Measurements from ENCODE around the gene NFATC3. TPM values are rescaled to one million over a fixed set of nuclear protein-coding genes. Genes with fewer than 3 reads are reported as not detected.

Gene NFATC3
- 16.3 and 26.9 TPM in 2 replicates for total RNA-seq (2014; rRNA removed; shearing (Covaris generic))

DNA sequence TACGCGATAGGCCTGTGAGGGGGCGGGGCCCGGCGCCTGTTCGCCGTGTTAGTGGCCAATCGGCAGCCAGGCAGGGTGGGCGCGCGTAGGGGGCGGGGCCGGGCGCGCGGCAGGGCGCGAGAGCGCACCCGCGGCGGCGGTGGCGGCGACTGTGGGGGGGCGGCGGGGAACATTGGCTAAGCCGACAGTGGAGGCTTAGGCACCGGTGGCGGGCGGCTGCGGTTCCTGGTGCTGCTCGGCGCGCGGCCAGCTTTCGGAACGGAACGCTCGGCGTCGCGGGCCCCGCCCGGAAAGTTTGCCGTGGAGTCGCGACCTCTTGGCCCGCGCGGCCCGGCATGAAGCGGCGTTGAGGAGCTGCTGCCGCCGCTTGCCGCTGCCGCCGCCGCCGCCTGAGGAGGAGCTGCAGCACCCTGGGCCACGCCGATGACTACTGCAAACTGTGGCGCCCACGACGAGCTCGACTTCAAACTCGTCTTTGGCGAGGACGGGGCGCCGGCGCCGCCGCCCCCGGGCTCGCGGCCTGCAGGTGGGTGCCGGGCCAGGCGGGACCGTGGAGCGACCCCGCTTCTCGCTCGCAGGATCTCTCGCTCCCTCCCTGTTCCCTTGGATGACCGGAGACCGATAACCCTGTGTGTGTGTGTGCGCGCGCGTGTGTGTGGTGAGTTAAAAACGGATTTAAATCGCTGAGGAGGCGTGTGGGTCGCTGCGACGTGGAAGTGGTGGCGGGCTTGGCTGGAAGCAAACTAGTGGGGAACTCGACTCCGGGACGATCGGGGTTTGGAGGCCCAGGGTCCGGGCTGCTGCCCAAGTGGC lies at the start of gene NFATC3:
Gene NFATC3 (plus strand): TSS at position 112 of the 813 bp plus-strand sequence. CDS start 312 bp downstream, at position 424.
- DNase-seq (ENCODE audit: low spot score): no peak

DNA sequence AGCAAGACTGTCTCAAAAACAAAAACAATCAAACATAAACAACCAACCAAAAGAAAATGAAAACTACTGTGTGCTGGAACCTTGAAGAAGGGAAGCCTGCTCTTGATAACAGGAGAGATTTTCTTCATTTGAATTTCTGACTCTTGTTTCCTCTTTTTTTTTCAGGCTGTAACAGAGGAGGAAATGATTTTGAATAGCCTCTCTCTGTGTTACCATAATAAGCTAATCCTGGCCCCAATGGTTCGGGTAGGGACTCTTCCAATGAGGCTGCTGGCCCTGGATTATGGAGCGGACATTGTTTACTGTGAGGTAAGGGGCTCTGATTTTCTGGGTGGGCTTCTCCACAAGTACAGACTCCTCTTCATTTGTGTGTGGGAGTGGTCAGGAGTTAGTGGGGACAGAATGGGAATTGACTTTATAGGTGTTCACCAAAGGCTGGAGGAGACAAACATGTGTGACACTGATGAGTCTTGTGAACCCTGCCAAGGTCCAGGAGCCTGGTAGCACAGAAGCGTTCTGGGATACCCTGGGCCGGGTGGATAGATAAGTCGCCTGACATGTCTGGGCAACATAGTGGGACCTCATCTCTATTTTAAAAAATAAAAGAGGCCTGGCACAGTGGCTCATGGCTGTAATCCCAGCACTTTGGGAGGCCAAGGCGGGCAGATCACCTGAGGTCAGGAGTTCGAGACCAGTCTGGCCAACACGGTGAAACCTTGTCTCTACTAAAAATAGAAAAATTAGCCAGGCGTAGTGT lies 47.2 kb upstream of the NFATC3 start:
- in situ Hi-C loops (cut with HindIII; ENCODE audit: low sequenced_read_pairs): no loop called here
- no peak for DNase-seq (ENCODE audit: low spot score)

More for the DNA sequence above, at the start of gene NFATC3:
- in situ Hi-C loops (cut with HindIII; ENCODE audit: low sequenced_read_pairs): no loop called here

GRCh38 chr16:68040506-68041288 lies 44.5 kb upstream of the NFATC3 start:
- in situ Hi-C loops (cut with HindIII; ENCODE audit: low sequenced_read_pairs): no loop called here
- peak; percentile 81 for DNase-seq (ENCODE audit: low spot score)

- in situ Hi-C loops (cut with HindIII; ENCODE audit: low sequenced_read_pairs): no loop called here
- DNase-seq (ENCODE audit: low spot score): no peak
Observed at GRCh38 chr16:68041783-68042182, 43.4 kb upstream of the NFATC3 start.

DNA sequence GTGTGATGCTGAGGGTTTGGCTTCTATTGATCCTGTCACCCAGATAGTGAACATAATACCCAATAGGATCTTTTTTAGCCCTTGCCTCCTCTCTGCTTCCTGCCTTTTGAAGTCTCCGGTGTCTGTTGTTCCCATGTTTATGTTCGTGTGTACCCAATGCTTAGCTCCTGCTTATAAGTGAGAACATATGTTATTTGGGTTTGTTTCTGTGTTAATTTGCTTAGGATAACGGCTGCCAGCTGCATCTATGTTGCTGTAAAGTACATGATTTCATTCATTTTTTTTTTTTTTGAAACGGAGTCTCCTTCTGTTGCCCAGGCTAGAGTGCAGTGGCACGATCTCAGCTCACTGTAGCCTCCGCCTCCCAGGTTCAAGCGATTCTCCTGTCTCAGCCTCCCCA lies 39.1 kb upstream of the NFATC3 start:
- DNase-seq (ENCODE audit: low spot score): no peak
- in situ Hi-C loops (cut with HindIII; ENCODE audit: low sequenced_read_pairs): no loop called here

DNA sequence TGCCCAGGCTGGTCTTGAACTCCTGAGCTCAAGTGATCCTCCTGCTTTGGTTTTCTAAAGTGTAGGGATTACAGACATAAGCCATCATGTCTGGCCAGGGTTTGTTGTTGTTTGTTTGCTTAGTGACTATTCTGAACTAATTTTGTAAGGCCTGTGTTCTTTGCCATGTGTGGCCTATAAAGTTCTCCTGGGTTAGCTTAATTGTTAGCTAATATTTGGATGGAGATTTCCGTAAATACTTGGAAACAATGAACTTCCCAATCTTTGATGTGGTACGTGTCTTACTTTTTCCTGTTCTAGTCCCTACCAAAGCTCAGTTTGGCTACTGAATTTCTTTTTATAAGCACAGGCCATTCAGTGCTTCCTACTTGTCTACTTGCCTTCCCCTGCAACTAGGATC lies 37.2 kb upstream of the NFATC3 start:
- in situ Hi-C loops (cut with HindIII; ENCODE audit: low sequenced_read_pairs): no loop called here
- no peak for DNase-seq (ENCODE audit: low spot score)

DNA sequence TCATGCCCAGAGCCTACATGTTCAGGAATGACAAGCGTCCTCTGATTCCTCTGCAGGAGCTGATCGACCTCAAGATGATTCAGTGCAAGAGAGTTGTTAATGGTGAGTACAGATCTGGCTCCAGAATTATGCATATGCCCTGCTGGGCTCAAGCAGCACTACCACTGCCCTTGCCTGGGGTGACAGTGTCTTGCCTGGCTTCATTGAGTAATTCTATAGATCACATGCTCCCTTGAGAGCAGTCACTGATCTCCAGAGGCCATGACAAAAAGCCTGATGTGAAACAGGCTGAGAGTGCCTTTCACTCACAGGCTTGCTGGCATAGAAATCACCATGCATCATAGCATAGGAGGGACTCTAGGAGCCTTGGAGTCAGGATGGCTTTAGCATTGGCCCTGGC lies 35.7 kb upstream of the NFATC3 start:
- in situ Hi-C loops (cut with HindIII; ENCODE audit: low sequenced_read_pairs): no loop called here
- DNase-seq (ENCODE audit: low spot score): no peak

GRCh38 chr16:68055395-68055794 lies 29.8 kb upstream of the NFATC3 start:
- DNase-seq (ENCODE audit: low spot score): no peak
- in situ Hi-C loops (cut with HindIII; ENCODE audit: low sequenced_read_pairs): no loop called here

DNA sequence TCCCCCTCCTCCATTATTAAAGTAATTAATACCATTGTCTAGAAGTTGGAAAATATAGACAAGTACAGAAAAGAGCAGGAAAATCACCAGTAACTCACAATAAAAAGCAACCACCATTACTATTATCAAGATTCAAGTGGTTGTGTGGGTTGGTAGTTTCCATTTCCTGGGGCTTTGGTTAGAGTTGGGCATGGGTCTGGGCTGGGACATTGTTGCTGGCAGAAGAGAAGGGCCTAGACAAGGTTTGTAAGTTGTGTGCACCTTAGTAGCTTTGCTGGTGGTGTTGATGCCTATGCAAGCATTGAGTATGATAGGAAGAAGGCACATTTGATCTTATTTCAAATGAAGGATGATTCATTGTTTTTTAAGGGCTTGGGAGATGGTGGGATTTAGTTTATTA lies 25.4 kb upstream of the NFATC3 start:
- no peak for DNase-seq (ENCODE audit: low spot score)
- in situ Hi-C loops (cut with HindIII; ENCODE audit: low sequenced_read_pairs): no loop called here

GRCh38 chr16:68061396-68061795 lies 23.8 kb upstream of the NFATC3 start:
- no peak for DNase-seq (ENCODE audit: low spot score)
- in situ Hi-C loops (cut with HindIII; ENCODE audit: low sequenced_read_pairs): no loop called here

- no peak for DNase-seq (ENCODE audit: low spot score)
- in situ Hi-C loops (cut with HindIII; ENCODE audit: low sequenced_read_pairs): no loop called here
Observed at GRCh38 chr16:68062910-68063393, 22.2 kb upstream of the NFATC3 start.

GRCh38 chr16:68064791-68065365 lies 20.3 kb upstream of the NFATC3 start:
- peak; percentile 68 for DNase-seq (ENCODE audit: low spot score)
- in situ Hi-C loops (cut with HindIII; ENCODE audit: low sequenced_read_pairs): no loop called here

- in situ Hi-C loops (cut with HindIII; ENCODE audit: low sequenced_read_pairs): no loop called here
- DNase-seq (ENCODE audit: low spot score): no peak
Observed at GRCh38 chr16:68065716-68066305, 19.4 kb upstream of the NFATC3 start.

GRCh38 chr16:68066763-68067162 lies 18.4 kb upstream of the NFATC3 start:
- no peak for DNase-seq (ENCODE audit: low spot score)
- in situ Hi-C loops (cut with HindIII; ENCODE audit: low sequenced_read_pairs): no loop called here

DNA sequence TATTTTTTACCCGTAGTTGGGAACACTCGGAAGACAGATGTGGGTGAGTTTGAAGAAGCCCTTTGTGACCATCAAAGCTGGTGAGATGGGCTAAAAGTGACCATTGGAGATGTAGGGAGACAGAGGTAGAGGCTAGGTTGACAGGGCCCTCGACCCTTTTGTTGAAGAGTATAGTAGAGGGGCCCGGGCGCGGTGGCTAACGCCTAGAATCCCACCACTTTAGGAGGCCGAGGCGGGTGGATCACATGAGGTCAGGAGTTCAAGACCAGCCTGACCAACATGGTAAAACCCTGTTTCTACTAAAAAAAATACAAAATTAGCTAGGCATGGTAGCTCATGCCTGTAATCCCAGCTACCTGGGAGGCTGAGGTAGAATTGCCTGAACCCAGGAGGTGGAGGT lies 16.2 kb upstream of the NFATC3 start:
- in situ Hi-C loops (cut with HindIII; ENCODE audit: low sequenced_read_pairs): no loop called here
- no peak for DNase-seq (ENCODE audit: low spot score)

- DNase-seq (ENCODE audit: low spot score): no peak
- in situ Hi-C loops (cut with HindIII; ENCODE audit: low sequenced_read_pairs): no loop called here
Observed at GRCh38 chr16:68069511-68070248, 15.5 kb upstream of the NFATC3 start.

DNA sequence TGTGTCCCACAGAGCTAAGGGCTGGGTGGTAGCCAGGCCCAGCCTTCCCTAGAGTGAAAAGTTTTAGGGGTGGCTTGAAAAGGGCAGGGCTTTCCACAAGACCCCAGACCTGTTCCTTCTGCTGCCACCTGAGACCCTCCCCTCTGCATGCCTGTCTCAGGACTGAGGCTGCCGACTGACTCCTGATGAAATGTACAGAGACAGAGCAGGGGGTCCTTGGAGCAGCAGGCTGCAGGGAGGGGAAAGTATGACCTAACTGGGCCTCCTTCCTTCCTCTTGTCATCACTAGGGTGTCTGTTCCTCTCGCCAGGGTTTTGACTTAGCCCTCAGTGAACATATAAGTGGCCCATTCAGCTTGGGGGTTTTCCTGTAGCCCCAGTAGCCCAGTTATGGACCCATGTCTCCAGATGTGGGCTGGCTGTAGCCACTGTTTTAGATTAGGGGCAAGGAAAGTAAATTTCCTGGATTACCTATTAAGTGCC lies 14.9 kb upstream of the NFATC3 start:
- in situ Hi-C loops (cut with HindIII; ENCODE audit: low sequenced_read_pairs): no loop called here

More for the DNA sequence above, 14.9 kb upstream of the NFATC3 start:
- DNase-seq (ENCODE audit: low spot score): no peak

All from G401 (cell line).